ENCODE data around the gene NOL6.

- TF ChIP-seq POLR2A (IDR thresholded peaks at IDR 0.05; ENCODE audit: low read depth, low read length) (no peak), POLR2AphosphoS5 (IDR thresholded peaks at IDR 0.05; ENCODE audit: low read depth, low read length) (no peak), SPI1 (IDR thresholded peaks at IDR 0.05; ENCODE audit: low read depth, low read length) (no peak), TAF1 (IDR thresholded peaks at IDR 0.05; ENCODE audit: low read depth, low read length) (no peak)
These were observed 34.0 kb downstream of the NOL6 start for GRCh38 chr9:33439731-33440130.
